ENCODE data around the gene ENC1. TPM values are rescaled to one million over a fixed set of nuclear protein-coding genes. Genes with fewer than 3 reads are reported as not detected.

The ENC1 gene
- total and polyA plus RNA-seq, 11 donors, result 1.4 to 11.0 (median 5.1) TPM

- intact Hi-C loops (cut with DNase I), result loop anchor here in 3 of 10 donors (10.0 kb wide), 2 partner anchors 1058 to 1068 kb away; no protein-coding TSS in a partner anchor
- WGBS, 4 donors, result 93 to 98% (median 95%) methylated on average over 3 of the region's 3 CpGs
Observed at GRCh38 chr5:74652576-74652975, 12.0 kb upstream of the ENC1 start.

GRCh38 chr5:74651710-74652109, 11.2 kb upstream of the ENC1 start:
- H3K36me3 ChIP-seq, result no peaks in the 10 kb centered on the region
- no peak overlapping the region for H3K27ac ChIP-seq
- no peaks in the 10 kb centered on the region for H3K9me3 ChIP-seq
- H3K4me1 ChIP-seq, result peaks cover 0 to 11% (median 4%) of the 10 kb centered on the region in 12 donors
- H3K27me3 ChIP-seq, result no peaks in the 10 kb centered on the region
- ATAC-seq, result no peak
- intact Hi-C loops (cut with DNase I), result loop anchor here in 4 of 10 donors (2.0 to 10.0 kb wide), 3 partner anchors 749 to 1067 kb away; no protein-coding TSS in a partner anchor
- H3K4me3 ChIP-seq, result no peak overlapping the region
- WGBS, 4 donors, result 86 to 91% (median 89%) methylated on average over 3 of the region's 3 CpGs
- DNase-seq, result no peak
- no peak for TF ChIP-seq POLR2A (IDR thresholded peaks at IDR 0.05)
- no peak for TF ChIP-seq CTCF (IDR thresholded peaks at IDR 0.05)

More at GRCh38 chr5:74652576-74652975, 12.0 kb upstream of the ENC1 start:
- Histone ChIP-seq H3K27ac (no peak overlapping the region), H3K27me3 (no peaks in the 10 kb centered on the region), H3K9me3 (no peaks in the 10 kb centered on the region), H3K36me3 (no peaks in the 10 kb centered on the region), H3K4me1 (peaks cover 0 to 15% (median 4%) of the 10 kb centered on the region in 12 donors), H3K4me3 (no peak overlapping the region)
- no peak for ATAC-seq
- TF ChIP-seq CTCF (IDR thresholded peaks at IDR 0.05) (no peak), POLR2A (IDR thresholded peaks at IDR 0.05) (no peak)
- no peak for DNase-seq

GRCh38 chr5:74649421-74649973, 9.0 kb upstream of the ENC1 start:
- H3K9me3 ChIP-seq, result no peaks in the 10 kb centered on the region
- DNase-seq, result no peak
- whole genome bisulfite sequencing, 4 donors, result 40 to 47% (median 42%) methylated on average over 1 of the region's 1 CpG
- H3K4me3 ChIP-seq, result no peak overlapping the region
- no peaks in the 10 kb centered on the region for H3K36me3 ChIP-seq
- intact Hi-C loops (cut with DNase I), result loop anchor here in 9 of 10 donors (2.0 to 10.0 kb wide), 14 partner anchors 255 to 1062 kb away; no protein-coding TSS in a partner anchor
- H3K4me1 ChIP-seq, result peaks cover 0 to 11% (median 4%) of the 10 kb centered on the region in 12 donors
- no peak for ATAC-seq
- TF ChIP-seq CTCF (IDR thresholded peaks at IDR 0.05) (no peak), POLR2A (IDR thresholded peaks at IDR 0.05) (no peak)
- H3K27me3 ChIP-seq, result no peaks in the 10 kb centered on the region
- no peak overlapping the region for H3K27ac ChIP-seq

GRCh38 chr5:74648835-74649293, 8.3 kb upstream of the ENC1 start:
- Histone ChIP-seq H3K27me3 (no peaks in the 10 kb centered on the region), H3K36me3 (no peaks in the 10 kb centered on the region), H3K4me1 (peaks cover 0 to 16% (median 5%) of the 10 kb centered on the region in 12 donors), H3K4me3 (peak overlapping the region in 2 of 12 donors; percentile 10 to 12), H3K9me3 (no peaks in the 10 kb centered on the region), H3K27ac (no peak overlapping the region)
- ATAC-seq (peak; percentile 67 to 95 (median 88)), DNase-seq (peak in 1 of 5 donors; percentile 35)
- TF ChIP-seq CTCF (IDR thresholded peaks at IDR 0.05) (peak; percentile 58 to 84 (median 78)), POLR2A (IDR thresholded peaks at IDR 0.05) (no peak)
- 10 to 17% (median 15%) methylated on average over 6 of the region's 6 CpGs for WGBS, 4 donors
- intact Hi-C loops (cut with DNase I), result loop anchor here in 9 of 10 donors (1.0 to 10.0 kb wide), 15 partner anchors 254 to 1062 kb away; no protein-coding TSS in a partner anchor

Data from heart left ventricle (tissue), 16 donors.